Stimulated activated CD4-positive, alpha-beta T cell treated with anti-CD3 and anti-CD28 coated beads, Interleukin-12 subunit alpha, Interleukin-12 subunit beta, amount 100 ng/mL, for 48 hours (primary cell): ENCODE measurements around the gene CHRNA1.

Experiments used
- DNase-seq, 3 donors: peaks; one replicate each; pipeline ENCODE4 v3.0.0-alpha.2; 2020; ENCODE audit warnings: low read depth in 2 of 3, low spot score in 1 of 3

Gene CHRNA1

GRCh38 chr2:174764280-174765255, at the start of gene CHRNA1:
CHRNA1 (minus strand) TSS chr2:174764472; CDS start chr2:174764394, 78 bp downstream.
- DNase-seq: no peak

GRCh38 chr2:174812037-174812436, 47.8 kb upstream of the CHRNA1 start:
- no peak for DNase-seq

GRCh38 chr2:174807931-174808330, 43.7 kb upstream of the CHRNA1 start:
- DNase-seq: no peak

- no peak for DNase-seq
These were observed 41.5 kb upstream of the CHRNA1 start for GRCh38 chr2:174805803-174806202.

GRCh38 chr2:174802459-174802858, 38.2 kb upstream of the CHRNA1 start:
- no peak for DNase-seq

- DNase-seq: no peak
These were observed 36.3 kb upstream of the CHRNA1 start for GRCh38 chr2:174800436-174801205.

GRCh38 chr2:174798801-174799200, 34.5 kb upstream of the CHRNA1 start:
- no peak for DNase-seq

- DNase-seq: no peak
These were observed 33.6 kb upstream of the CHRNA1 start for GRCh38 chr2:174797781-174798276.

GRCh38 chr2:174796319-174796771, 32.1 kb upstream of the CHRNA1 start:
- DNase-seq: no peak

- peak in 1 of 3 donors; percentile 13 for DNase-seq
These were observed 30.6 kb upstream of the CHRNA1 start for GRCh38 chr2:174794851-174795374.

GRCh38 chr2:174792309-174793025, 28.2 kb upstream of the CHRNA1 start:
- DNase-seq: no peak

- DNase-seq: no peak
These were observed 27.5 kb upstream of the CHRNA1 start for GRCh38 chr2:174791746-174792280.

GRCh38 chr2:174791020-174791419, 26.7 kb upstream of the CHRNA1 start:
- DNase-seq: no peak

GRCh38 chr2:174789001-174789400, 24.7 kb upstream of the CHRNA1 start:
- DNase-seq: no peak

- no peak for DNase-seq
These were observed 24.1 kb upstream of the CHRNA1 start for GRCh38 chr2:174788291-174788929.

- no peak for DNase-seq
These were observed 23.4 kb upstream of the CHRNA1 start for GRCh38 chr2:174787487-174788205.

- DNase-seq: no peak
These were observed 21.9 kb upstream of the CHRNA1 start for GRCh38 chr2:174786066-174786725.

- DNase-seq: no peak
These were observed 21.2 kb upstream of the CHRNA1 start for GRCh38 chr2:174785481-174785880.

- no peak for DNase-seq
These were observed 20.6 kb upstream of the CHRNA1 start for GRCh38 chr2:174784909-174785308.
